HCT116 (cell line): Measurements from ENCODE around the gene NIM1K.

Experiments used
- CTCF ChIP-seq, 3 experiments: fragments of 200-600 bp in 1 of 3; sonication (generic) in 1 of 3; IDR thresholded peaks in 2 of 3; conservative IDR thresholded peaks in 1 of 3; 2 replicates each; pipeline ENCODE4 v1.5.1; 2012 to 2017; ENCODE audit warnings: low read depth in 2 of 3, low read length in 2 of 3, antibody characterized with exemption in 1 of 3, borderline replicate concordance in 1 of 3, control low read depth in 1 of 3, mild to moderate bottlenecking in 1 of 3, mixed read lengths in 1 of 3, mixed run types in 1 of 3, moderate library complexity in 1 of 3; ENCODE audit not compliant: insufficient read depth in 1 of 3
- EZH2 ChIP-seq: fragments of 200-600 bp; sonication (generic); IDR thresholded peaks from 2 replicates; pipeline ENCODE4 v1.6.1; 2017; ENCODE audit warnings: antibody characterized with exemption, mixed run types
- JUND ChIP-seq: IDR thresholded peaks from 2 replicates; pipeline ENCODE4 v1.6.1; 2012
- POLR2A ChIP-seq: IDR thresholded peaks from 2 replicates; pipeline ENCODE4 v1.7.0; 2011; ENCODE audit warnings: borderline replicate concordance; ENCODE audit not compliant: insufficient read depth, insufficient read length; ENCODE audit errors: extremely low read depth
- POLR2AphosphoS5 ChIP-seq: IDR thresholded peaks from 2 replicates; pipeline ENCODE4 v1.6.1; 2011; ENCODE audit warnings: mild to moderate bottlenecking, low read depth, low read length, moderate library complexity
- RAD21 ChIP-seq: IDR thresholded peaks from 2 replicates; pipeline ENCODE4 v1.6.1; 2012; ENCODE audit warnings: low read depth, mild to moderate bottlenecking
- REST ChIP-seq: IDR thresholded peaks from 2 replicates; pipeline ENCODE4 v1.6.1; 2012; ENCODE audit warnings: low read depth
- SIN3A ChIP-seq: IDR thresholded peaks from 2 replicates; pipeline ENCODE4 v1.6.1; 2012; ENCODE audit warnings: low read depth
- SRF ChIP-seq: IDR thresholded peaks from 2 replicates; pipeline ENCODE4 v1.6.1; 2012; ENCODE audit warnings: low read depth
- YY1 ChIP-seq: IDR thresholded peaks from 2 replicates; pipeline ENCODE4 v1.6.1; 2011; ENCODE audit warnings: low read length, low read depth, moderate library complexity, mild to moderate bottlenecking; ENCODE audit not compliant: insufficient replicate concordance; ENCODE audit errors: extremely low read depth
- ZBTB33 ChIP-seq: IDR thresholded peaks from 2 replicates; pipeline ENCODE4 v1.6.1; 2011; ENCODE audit warnings: mild to moderate bottlenecking, low read length, moderate library complexity; ENCODE audit not compliant: insufficient replicate concordance; ENCODE audit errors: extremely low read depth
- ZNF274 ChIP-seq: fragments of 200-500 bp; sonication (Bioruptor generic); IDR thresholded peaks from 2 replicates; pipeline ENCODE4 v1.6.1; 2014; ENCODE audit warnings: mild to moderate bottlenecking, low read depth, low read length, inconsistent platforms

GRCh38 chr5:43313035-43313853, 121.2 kb downstream of the NIM1K start, which contains the start of gene HMGCS1:
- no peak for TF ChIP-seq JUND
- peak in 1 of 3 experiments; percentile 10; a peak in 1 of 6 replicates for TF ChIP-seq CTCF (IDR thresholded peaks at IDR 0.05 in 2 of 3, conservative IDR thresholded peaks at IDR 0.05 in 1 of 3; ENCODE audit: borderline replicate concordance in 1 of 3, insufficient read depth in 1 of 3, low read depth in 2 of 3, low read length in 2 of 3)
- no peak for TF ChIP-seq EZH2
- TF ChIP-seq RAD21: no peak
- peak; percentile 52 for TF ChIP-seq POLR2A
- TF ChIP-seq YY1: no peak
- peak; percentile 82 for TF ChIP-seq ZBTB33
- TF ChIP-seq REST: no peak
- no peak for TF ChIP-seq SRF
- TF ChIP-seq ZNF274: no peak
- TF ChIP-seq POLR2AphosphoS5: peak; percentile 86
- no peak for TF ChIP-seq SIN3A
